Mammary epithelial cell (primary cell): Measurements from ENCODE around the gene HERPUD1.

Experiments used
- CTCF ChIP-seq, 2 donors: IDR thresholded peaks in 1 of 2; conservative IDR thresholded peaks in 1 of 2; 2 replicates each; pipeline ENCODE4 v1.5.1; 2011 to 2012; ENCODE audit warnings: inconsistent platforms in 2 of 2, low read length in 2 of 2, mild to moderate bottlenecking in 2 of 2, control low read depth in 1 of 2, low read depth in 1 of 2; ENCODE audit not compliant: insufficient read depth in 1 of 2; ENCODE audit errors: extremely low read depth in 1 of 2
- EZH2 ChIP-seq: IDR thresholded peaks from 2 replicates; pipeline ENCODE4 v1.6.1; 2012; ENCODE audit warnings: low read length, inconsistent platforms, borderline replicate concordance

- TF ChIP-seq CTCF (conservative IDR thresholded peaks at IDR 0.05 in 1 of 2, IDR thresholded peaks at IDR 0.05 in 1 of 2; ENCODE audit: extremely low read depth in 1 of 2, insufficient read depth in 1 of 2, low read depth in 1 of 2, low read length in 2 of 2) (no peak), EZH2 (no peak)
Observed at GRCh38 chr16:56961851-56962281, 29.9 kb downstream of the HERPUD1 start, which contains the start of gene CETP.
